ENCODE results near the gene XBP1. TPM values are rescaled to one million over a fixed set of nuclear protein-coding genes. Genes with fewer than 3 reads are reported as not detected.
A peak's percentile ranks its signal among the peaks of the same experiment; 100 is the strongest.
"Not testable (repeated sequence)": the region's sequence is repeated elsewhere in the genome, so short reads cannot be mapped to it uniquely, and the experiment has no call there.

The XBP1 gene
- total and polyA plus RNA-seq, 7 experiments from 2014 or later: 120 to 417 (median 173) TPM

GRCh38 chr22:28829358-28830181, 29.2 kb upstream of the XBP1 start:
- intact Hi-C loops (cut with micrococcal nuclease): loop anchor here (1.0 to 5.0 kb wide), 7 partner anchors 27 to 807 kb away; partner anchors contain the start of genes CCDC117 (in 1 of the 2) and HSCB (in 1 of the 2)
- H3K27ac ChIP-seq (ENCODE audit: low read depth, low read length): no peak overlapping the region
- no peaks in the 10 kb centered on the region for H3K36me3 ChIP-seq (ENCODE audit: control insufficient read depth in 2 of 3, insufficient read depth in 3 of 3, low read length in 3 of 3)
- Mint-ChIP-seq H3K36me3 (peaks cover 0 to 41% (median 5%) of the 10 kb centered on the region in 5 donors), H3K4me1 (peaks cover 8 to 44% (median 27%) of the 10 kb centered on the region in 7 donors), H3K9me3 (no peaks in the 10 kb centered on the region), H3K27ac (peak overlapping the region in 6 of 9 donors; percentile 33 to 87 (median 66)), H3K4me3 (peak overlapping the region; percentile 39 to 75 (median 59)), H3K27me3 (no peaks in the 10 kb centered on the region)
- H3K4me1 ChIP-seq (ENCODE audit: control insufficient read depth in 2 of 2, insufficient read depth in 2 of 2, low read length in 2 of 2): peaks cover 6 to 7% of the 10 kb centered on the region in 2 donors
- ChIA-PET POLR2A (interaction anchor here (1.3 to 3.5 kb wide), 8 partner anchors 22 to 229 kb away, joined by 3 to 46 read pairs (median 15); partner anchors contain the start of gene XBP1), CTCF (interaction anchor here (0.6 to 6.0 kb wide), 24 partner anchors 10 to 626 kb away, joined by 3 to 82 read pairs (median 4); partner anchors contain the start of genes KREMEN1 and XBP1)
- no peaks in the 10 kb centered on the region for H3K27me3 ChIP-seq (ENCODE audit: control insufficient read depth in 2 of 2, insufficient read depth in 2 of 2, low read length in 2 of 2)
- H3K9me3 ChIP-seq (ENCODE audit: control insufficient read depth in 2 of 3, low read length in 3 of 3): no peaks in the 10 kb centered on the region
- peak; percentile 95 for ATAC-seq
- H3K4me3 ChIP-seq (ENCODE audit: low read length): no peak overlapping the region
- peak; percentile 50 to 74 (median 69) for DNase-seq

- DNase-seq: no peak
- Mint-ChIP-seq H3K9me3 (no peaks in the 10 kb centered on the region), H3K27me3 (no peaks in the 10 kb centered on the region), H3K4me1 (peaks cover 25 to 58% (median 40%) of the 10 kb centered on the region in 7 donors), H3K27ac (peak overlapping the region in 1 of 9 donors; percentile 62), H3K4me3 (no peak overlapping the region), H3K36me3 (peaks cover 0 to 42% (median 7%) of the 10 kb centered on the region in 5 donors)
- Histone ChIP-seq H3K4me1 (ENCODE audit: control insufficient read depth in 2 of 2, insufficient read depth in 2 of 2, low read length in 2 of 2) (peaks cover 13 to 27% of the 10 kb centered on the region in 2 donors), H3K27ac (ENCODE audit: low read depth, low read length) (no peak overlapping the region), H3K9me3 (ENCODE audit: control insufficient read depth in 2 of 3, low read length in 3 of 3) (no peaks in the 10 kb centered on the region), H3K36me3 (ENCODE audit: control insufficient read depth in 2 of 3, insufficient read depth in 3 of 3, low read length in 3 of 3) (no peaks in the 10 kb centered on the region), H3K27me3 (ENCODE audit: control insufficient read depth in 2 of 2, insufficient read depth in 2 of 2, low read length in 2 of 2) (no peaks in the 10 kb centered on the region), H3K4me3 (ENCODE audit: low read length) (no peak overlapping the region)
- intact Hi-C loops (cut with micrococcal nuclease): loop anchor here in 1 of 2 donors (5.0 kb wide), 1 partner anchor 805 kb away; no protein-coding TSS in a partner anchor
- no peak for ATAC-seq
- ChIA-PET CTCF (interaction anchor here (0.6 to 6.0 kb wide), 3 partner anchors 24 to 226 kb away, joined by 4 to 82 read pairs (median 34); no protein-coding TSS in a partner anchor), POLR2A (interaction anchor here (2.5 kb wide), 1 partner anchor 37 kb away, joined by 15 read pairs; no protein-coding TSS in a partner anchor)
These were observed 26.6 kb upstream of the XBP1 start for GRCh38 chr22:28826921-28827320.

- not testable (repeated sequence) for ATAC-seq
These were observed 26.1 kb upstream of the XBP1 start for GRCh38 chr22:28826430-28826829.

GRCh38 chr22:28824455-28824854, 24.1 kb upstream of the XBP1 start:
- H3K9me3 ChIP-seq (ENCODE audit: control insufficient read depth in 2 of 3, low read length in 3 of 3); H3K36me3 ChIP-seq (ENCODE audit: control insufficient read depth in 2 of 3, insufficient read depth in 3 of 3, low read length in 3 of 3); DNase-seq; ATAC-seq; intact Hi-C loops (cut with micrococcal nuclease); H3K27me3 Mint-ChIP-seq; H3K27me3 ChIP-seq (ENCODE audit: control insufficient read depth in 2 of 2, insufficient read depth in 2 of 2, low read length in 2 of 2); H3K4me3 ChIP-seq (ENCODE audit: low read length); H3K9me3 Mint-ChIP-seq: not testable (repeated sequence)
- Mint-ChIP-seq H3K4me3 (peak overlapping the region in 1 of 10 donors; percentile 39), H3K27ac (peak overlapping the region in 8 of 9 donors; percentile 52 to 98 (median 74)), H3K4me1 (peaks cover 37 to 68% (median 53%) of the 10 kb centered on the region in 7 donors), H3K36me3 (peaks cover 0 to 47% (median 7%) of the 10 kb centered on the region in 5 donors)
- CTCF ChIA-PET: interaction anchor here (1.0 to 1.1 kb wide), 2 partner anchors 12 to 34 kb away, joined by 3 to 6 read pairs; no protein-coding TSS in a partner anchor
- Histone ChIP-seq H3K27ac (ENCODE audit: low read depth, low read length) (peak overlapping the region; percentile 62), H3K4me1 (ENCODE audit: control insufficient read depth in 2 of 2, insufficient read depth in 2 of 2, low read length in 2 of 2) (peaks cover 13 to 39% of the 10 kb centered on the region in 2 donors)
- POLR2A ChIA-PET: interaction anchor here (1.1 to 7.0 kb wide), 3 partner anchors 8 to 22 kb away, joined by 3 to 105 read pairs (median 42); partner anchors contain the start of gene XBP1

More at GRCh38 chr22:28826430-28826829, 26.1 kb upstream of the XBP1 start:
- DNase-seq; H3K36me3 ChIP-seq (ENCODE audit: control insufficient read depth in 2 of 3, insufficient read depth in 3 of 3, low read length in 3 of 3); H3K27ac ChIP-seq (ENCODE audit: low read depth, low read length); H3K4me3 Mint-ChIP-seq; H3K27me3 ChIP-seq (ENCODE audit: control insufficient read depth in 2 of 2, insufficient read depth in 2 of 2, low read length in 2 of 2); H3K27me3 Mint-ChIP-seq; H3K4me3 ChIP-seq (ENCODE audit: low read length); H3K9me3 Mint-ChIP-seq; H3K9me3 ChIP-seq (ENCODE audit: control insufficient read depth in 2 of 3, low read length in 3 of 3): not testable (repeated sequence)
- H3K4me1 ChIP-seq (ENCODE audit: control insufficient read depth in 2 of 2, insufficient read depth in 2 of 2, low read length in 2 of 2): peaks cover 13 to 32% of the 10 kb centered on the region in 2 donors
- POLR2A ChIA-PET: interaction anchor here (1.4 kb wide), 1 partner anchor 15 kb away, joined by 5 read pairs; no protein-coding TSS in a partner anchor
- CTCF ChIA-PET: interaction anchor here (5.1 kb wide), 1 partner anchor 226 kb away, joined by 34 read pairs; no protein-coding TSS in a partner anchor
- Mint-ChIP-seq H3K36me3 (peaks cover 0 to 43% (median 7%) of the 10 kb centered on the region in 5 donors), H3K27ac (peak overlapping the region in 2 of 9 donors; percentile 11 to 73), H3K4me1 (peaks cover 30 to 63% (median 45%) of the 10 kb centered on the region in 7 donors)
- intact Hi-C loops (cut with micrococcal nuclease): loop anchor here in 1 of 2 donors (5.0 kb wide), 1 partner anchor 804 kb away; no protein-coding TSS in a partner anchor

- peak; percentile 95 for ATAC-seq
- CTCF ChIA-PET: interaction anchor here (0.7 to 1.4 kb wide), 3 partner anchors 10 to 48 kb away, joined by 3 to 6 read pairs (median 4); no protein-coding TSS in a partner anchor
These were observed 22.7 kb upstream of the XBP1 start for GRCh38 chr22:28822930-28823551.

More at GRCh38 chr22:28822930-28823551, 22.7 kb upstream of the XBP1 start:
- Histone ChIP-seq H3K36me3 (ENCODE audit: control insufficient read depth in 2 of 3, insufficient read depth in 3 of 3, low read length in 3 of 3) (no peaks in the 10 kb centered on the region), H3K4me1 (ENCODE audit: control insufficient read depth in 2 of 2, insufficient read depth in 2 of 2, low read length in 2 of 2) (peaks cover 14 to 46% of the 10 kb centered on the region in 2 donors), H3K4me3 (ENCODE audit: low read length) (no peak overlapping the region), H3K27ac (ENCODE audit: low read depth, low read length) (peak overlapping the region; percentile 62), H3K9me3 (ENCODE audit: control insufficient read depth in 2 of 3, low read length in 3 of 3) (no peaks in the 10 kb centered on the region), H3K27me3 (ENCODE audit: control insufficient read depth in 2 of 2, insufficient read depth in 2 of 2, low read length in 2 of 2) (no peaks in the 10 kb centered on the region)
- DNase-seq: peak in 7 of 9 donors; percentile 62 to 91 (median 84)
- Mint-ChIP-seq H3K4me1 (peaks cover 44 to 75% (median 61%) of the 10 kb centered on the region in 7 donors), H3K27me3 (no peaks in the 10 kb centered on the region), H3K27ac (peak overlapping the region; percentile 85 to 98 (median 95)), H3K9me3 (no peaks in the 10 kb centered on the region), H3K4me3 (peak overlapping the region; percentile 38 to 82 (median 71)), H3K36me3 (peaks cover 0 to 51% (median 7%) of the 10 kb centered on the region in 5 donors)
- intact Hi-C loops (cut with micrococcal nuclease): loop anchor here (1.0 kb wide), 3 partner anchors 12 to 24 kb away; no protein-coding TSS in a partner anchor
- POLR2A ChIA-PET: interaction anchor here (2.1 to 7.0 kb wide), 3 partner anchors 11 to 26 kb away, joined by 9 to 105 read pairs (median 42); partner anchors contain the start of gene XBP1
